Left colon (tissue), 2 donors: ENCODE data around the gene PLXDC2. TPM values are rescaled to one million over a fixed set of nuclear protein-coding genes. Genes with fewer than 3 reads are reported as not detected.

ENCODE experiments used
- ATAC-seq: fragments of 200-7000 bp; cut with Tn5 transposase; one replicate; pipeline ENCODE4 v1.9.1; 2020; ENCODE audit warnings: mild to moderate bottlenecking, moderate library complexity
- DNase-seq, 2 donors: peaks; one replicate each; pipeline ENCODE4 v3.0.0-alpha.2; 2020
- intact Hi-C, 2 donors: fragments of 100-400 bp; cut with DNase I in 1 of 2; cut with micrococcal nuclease in 1 of 2; formaldehyde crosslinking; loops; one replicate each; pipeline versions ENCODE4 v1.11.2 to v1.14.0; 2022; cut with DNase I, micrococcal nuclease
- total RNA-seq, 2 donors: library from RNA; stranded (reverse); fragmentation: NEBNext Ultra II Directional; extraction: Animal tissue kit (Norgen Biotek cat#: 25700); gene quantifications; one replicate each; pipeline ENCODE4 v1.2.1, GENCODE V29; 2021
- donor health status: DM: no; HTN: no; CAD: no.
- donor health status: DM: yes; HTN: yes; CAD: no.

Gene PLXDC2
- total RNA-seq, 2 donors from 2014 or later = 28.1 to 37.3 TPM

DNA sequence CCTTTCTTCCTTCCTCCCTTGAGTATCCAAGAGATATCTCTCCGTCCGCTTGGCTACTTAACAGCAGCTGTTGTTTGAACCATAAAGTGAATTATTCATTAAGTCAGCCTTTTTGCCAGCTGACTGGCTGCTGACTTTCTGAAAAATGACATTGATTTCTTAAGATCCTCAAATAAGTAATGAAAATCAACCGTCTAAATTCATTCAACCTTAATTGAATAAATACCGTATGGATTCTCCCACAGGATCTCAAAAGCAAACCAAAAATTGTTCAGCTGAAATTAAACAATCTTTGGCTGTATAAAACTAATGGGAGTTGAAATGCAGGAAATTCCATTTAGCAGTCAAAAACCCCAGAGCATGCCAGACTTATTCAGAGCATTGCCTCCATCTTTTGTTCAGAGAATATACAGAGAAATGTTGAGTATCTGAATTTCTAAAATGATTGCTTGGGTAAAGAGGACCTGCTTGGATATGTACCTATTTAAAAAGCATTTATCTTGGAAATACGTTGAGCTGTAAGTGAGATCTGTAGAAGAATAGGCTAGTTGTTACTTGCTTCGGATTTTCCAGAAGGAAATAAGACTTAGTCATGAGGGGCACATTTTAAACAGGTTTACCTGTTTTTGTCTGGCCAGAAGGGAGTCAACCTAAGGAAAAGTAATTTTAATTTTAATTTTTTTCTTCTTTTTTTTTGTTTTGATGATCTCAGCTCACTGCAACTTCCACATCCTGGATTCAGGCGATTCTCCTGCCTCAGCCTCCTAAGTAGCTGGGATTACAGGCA is 136.2 kb downstream of the PLXDC2 start:
- no peak for DNase-seq
- intact Hi-C loops = no loop called here
- no peak for ATAC-seq

DNA sequence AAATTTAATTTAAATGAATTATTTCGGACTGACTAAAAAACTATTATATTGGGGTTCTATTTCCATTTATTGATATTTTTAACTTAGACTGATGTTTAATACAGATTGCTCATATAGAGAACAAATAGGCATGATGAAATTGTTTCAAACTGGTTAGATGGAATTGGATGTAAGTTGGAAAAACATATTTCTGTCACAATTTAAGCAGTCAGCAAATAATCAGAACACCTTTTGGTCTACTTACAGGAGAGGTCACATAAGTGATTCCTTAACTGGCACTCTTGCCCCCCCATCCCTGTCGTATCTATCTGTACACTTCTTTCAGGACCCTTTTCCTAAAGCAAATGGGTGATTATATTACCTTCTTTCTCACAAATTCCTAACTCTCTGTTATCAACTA is 138.4 kb downstream of the PLXDC2 start:
- DNase-seq (no peak), ATAC-seq (no peak)
- intact Hi-C loops = no loop called here

DNA sequence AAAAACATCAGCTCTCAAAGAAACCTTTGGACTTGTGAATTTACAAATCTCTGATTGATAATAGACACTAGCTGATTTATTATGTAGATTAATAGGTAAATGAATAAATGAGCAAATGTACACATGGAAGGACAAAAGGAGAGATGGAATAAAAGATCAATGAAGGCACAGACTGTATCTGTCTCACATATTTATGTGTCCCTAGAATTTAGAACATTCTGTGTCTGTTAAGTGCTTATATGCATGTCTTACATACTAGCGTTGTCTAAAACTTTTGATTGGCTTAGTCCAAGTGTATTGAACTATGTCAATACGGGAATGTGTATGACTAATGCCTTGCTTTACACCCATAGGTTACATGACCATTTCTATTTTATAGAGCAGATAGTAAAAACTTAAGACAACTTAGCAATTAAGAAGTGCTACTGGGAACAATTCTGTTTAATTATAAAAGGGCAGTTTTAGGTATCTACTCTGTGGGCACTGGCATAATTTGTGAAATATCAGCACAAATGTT is 140.3 kb downstream of the PLXDC2 start:
- DNase-seq (no peak), ATAC-seq (peak; percentile 89)
- intact Hi-C loops = no loop called here

DNA sequence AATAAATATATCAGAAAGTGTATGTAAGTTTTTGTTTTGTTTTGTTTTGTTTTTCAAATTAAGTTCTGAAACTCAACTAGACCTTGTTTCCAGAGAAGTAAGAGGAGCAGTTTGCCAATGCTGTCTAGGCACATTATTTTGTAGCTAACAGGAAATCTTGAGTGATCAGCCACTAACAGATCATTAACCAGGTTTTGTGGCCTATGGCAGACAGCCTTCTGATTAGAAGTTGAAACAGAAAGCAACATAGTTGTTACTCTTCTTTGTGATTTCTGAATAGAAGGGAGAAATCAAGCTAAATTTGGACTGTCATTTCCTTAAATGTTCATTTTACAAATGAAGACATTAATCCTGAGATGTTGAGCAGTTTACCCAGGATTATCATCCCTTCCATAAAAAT is 142.6 kb downstream of the PLXDC2 start:
- DNase-seq (no peak), ATAC-seq (peak; percentile 89)
- intact Hi-C loops = no loop called here

DNA sequence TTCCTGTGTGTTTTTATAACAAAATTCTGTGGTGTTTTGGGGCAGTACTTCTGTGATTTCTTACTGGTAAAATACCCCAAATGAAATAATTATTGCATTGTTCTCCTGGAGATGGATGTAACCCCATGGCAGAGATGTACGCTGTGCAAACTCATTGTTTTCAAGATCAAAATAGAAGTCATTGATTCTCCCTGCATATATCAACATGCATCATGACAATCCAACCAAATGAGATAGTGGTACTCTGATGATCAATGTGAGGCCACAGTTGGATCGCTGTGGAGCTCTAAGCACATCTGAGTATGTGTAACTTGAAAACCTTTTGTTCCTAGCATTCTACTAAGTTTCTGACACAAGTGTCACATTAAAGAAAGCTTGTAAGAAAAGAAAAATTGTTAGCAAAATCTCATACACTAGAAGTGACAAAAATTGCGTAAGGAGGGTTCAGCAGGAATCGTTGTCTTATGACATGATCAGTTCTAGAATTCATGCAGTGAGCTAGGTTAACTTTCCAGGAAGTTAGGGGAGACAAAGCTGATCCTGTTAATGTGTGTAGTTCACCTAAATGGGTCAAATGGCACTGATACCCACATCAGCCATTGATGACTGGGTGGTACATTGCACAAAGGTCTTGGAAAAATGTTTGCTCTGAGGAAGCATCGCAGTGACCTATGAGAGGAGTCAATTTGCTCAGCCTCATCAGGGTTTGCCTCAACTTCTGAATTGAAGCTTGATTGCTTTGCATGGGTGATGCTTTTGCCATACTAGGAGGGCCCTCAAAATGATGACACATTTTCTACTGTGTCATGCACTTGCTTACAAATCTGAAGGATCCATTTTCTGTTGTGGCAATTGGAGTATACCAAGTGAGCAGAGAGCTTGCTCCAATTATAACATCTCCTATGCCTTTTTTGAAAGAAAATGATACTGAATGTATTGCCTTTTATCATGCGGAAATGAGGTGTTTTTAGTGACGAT is 145.1 kb downstream of the PLXDC2 start:
- intact Hi-C loops = no loop called here
- no peak for ATAC-seq
- DNase-seq = no peak

DNA sequence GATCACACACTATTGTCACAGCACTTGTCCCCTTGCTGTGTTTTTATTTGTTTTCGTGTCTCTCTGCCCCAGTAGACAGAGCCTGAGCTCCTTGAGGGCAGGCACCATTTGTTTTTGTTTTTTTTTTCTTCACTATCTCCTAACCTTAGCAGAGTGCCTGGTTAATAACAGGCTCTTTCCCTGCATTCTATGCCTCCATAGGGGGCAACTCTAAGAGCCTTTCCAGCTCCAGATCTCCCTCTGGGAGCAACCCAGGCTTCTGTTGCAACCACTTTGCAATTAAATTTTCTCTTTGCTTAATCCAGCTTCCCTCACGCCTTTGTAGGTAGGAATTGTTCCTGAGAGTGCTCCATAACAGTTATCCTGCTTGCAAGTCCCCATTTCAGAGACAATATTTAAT is 148.4 kb downstream of the PLXDC2 start:
- DNase-seq = no peak
- intact Hi-C loops = no loop called here
- ATAC-seq = no peak

DNA sequence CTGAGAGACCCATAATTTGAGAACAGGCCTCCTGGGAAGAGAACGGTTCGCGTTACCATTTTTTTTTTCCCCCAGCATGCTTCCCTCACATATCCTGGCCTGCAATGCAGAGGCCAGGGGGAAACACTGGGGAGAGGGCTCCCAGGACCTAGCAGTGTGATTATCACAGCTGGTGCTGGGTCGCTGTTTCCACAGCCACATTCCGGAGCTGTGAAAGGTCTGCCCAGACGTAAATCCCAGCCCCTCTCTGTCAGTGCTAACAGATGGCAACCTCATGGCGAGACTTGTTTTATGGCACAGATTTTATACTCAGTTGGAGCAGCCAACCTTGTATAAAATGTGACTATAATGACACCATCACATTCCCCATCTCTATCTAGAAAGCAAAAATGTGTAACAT is 150.5 kb downstream of the PLXDC2 start:
- ATAC-seq (no peak), DNase-seq (no peak)
- intact Hi-C loops = no loop called here

DNA sequence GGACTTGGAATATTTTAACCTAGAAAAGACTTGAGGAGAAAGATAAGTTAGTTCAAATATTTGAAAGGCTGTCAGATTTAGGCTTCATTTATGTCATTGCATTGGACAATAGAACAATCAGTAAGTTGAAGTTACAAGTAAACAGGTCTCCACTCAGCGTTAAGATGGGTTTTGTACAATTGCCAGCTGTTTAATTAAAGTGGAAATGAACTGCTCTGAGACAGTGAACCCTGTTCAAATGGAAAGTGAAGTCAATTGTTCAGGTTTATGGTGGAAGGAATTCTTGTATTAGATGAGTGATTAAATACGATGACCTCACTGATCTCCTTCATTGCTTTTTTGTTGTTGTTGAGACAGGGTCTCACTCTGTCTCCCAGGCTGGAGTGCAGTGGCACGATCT is 151.7 kb downstream of the PLXDC2 start:
- no peak for ATAC-seq
- intact Hi-C loops = no loop called here
- DNase-seq = no peak

DNA sequence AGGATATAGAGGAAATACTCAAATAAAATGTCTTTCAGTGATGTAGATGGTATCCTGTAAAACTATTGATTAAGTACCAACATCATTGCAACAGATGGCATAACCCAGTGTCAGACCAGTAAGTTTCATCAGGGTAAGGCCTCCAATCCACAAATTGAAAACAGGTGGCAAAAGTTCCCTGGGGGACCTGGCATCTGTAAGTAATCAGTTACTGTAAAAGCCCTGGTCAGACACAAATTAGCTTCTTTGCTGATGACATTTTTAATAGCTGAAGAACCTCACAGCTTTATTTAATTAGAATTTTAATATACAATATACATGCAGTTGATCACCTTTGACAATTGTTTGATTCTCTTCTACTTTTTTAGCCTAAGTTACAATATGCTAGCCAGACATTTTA is 152.5 kb downstream of the PLXDC2 start:
- DNase-seq = no peak
- intact Hi-C loops = no loop called here
- ATAC-seq = no peak

DNA sequence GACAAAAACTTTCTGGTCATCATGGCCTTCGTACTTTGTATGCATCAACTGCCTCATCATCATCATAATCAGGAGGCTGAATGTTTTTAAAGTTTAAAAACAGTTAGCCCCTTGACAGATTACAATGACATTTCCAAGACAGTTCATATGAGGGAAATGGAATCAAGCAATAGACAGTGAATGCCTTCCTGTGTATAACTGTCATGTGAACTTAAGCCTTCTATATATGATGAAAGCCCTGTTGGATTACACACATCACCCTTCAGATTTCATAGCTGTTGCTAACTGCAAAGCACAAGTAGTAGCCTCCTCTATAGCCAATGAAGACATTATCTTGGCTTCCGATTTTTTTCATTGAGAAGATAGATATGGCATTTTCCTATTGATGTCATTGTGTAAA is 154.0 kb downstream of the PLXDC2 start:
- DNase-seq = no peak
- intact Hi-C loops = no loop called here
- no peak for ATAC-seq

DNA sequence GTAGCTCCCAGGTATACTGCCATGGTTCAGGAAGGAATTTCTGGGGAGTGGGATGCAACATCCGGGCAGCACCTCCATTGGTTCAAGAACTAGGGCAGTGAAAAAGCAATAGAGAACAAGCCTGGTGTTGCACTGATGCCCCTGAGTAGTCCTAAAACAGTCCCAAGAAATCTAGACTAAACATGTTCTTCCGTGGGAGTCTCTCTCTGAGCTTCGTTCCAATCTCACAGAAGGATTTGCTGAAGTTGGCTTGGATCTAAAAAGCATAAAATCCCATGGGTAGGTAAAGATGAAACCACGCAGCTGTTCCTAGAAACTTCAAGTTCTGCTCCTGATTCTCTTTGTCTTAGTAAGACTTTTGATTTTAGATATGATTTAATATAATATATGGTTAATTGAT is 154.5 kb downstream of the PLXDC2 start:
- DNase-seq = no peak
- intact Hi-C loops = no loop called here
- no peak for ATAC-seq

DNA sequence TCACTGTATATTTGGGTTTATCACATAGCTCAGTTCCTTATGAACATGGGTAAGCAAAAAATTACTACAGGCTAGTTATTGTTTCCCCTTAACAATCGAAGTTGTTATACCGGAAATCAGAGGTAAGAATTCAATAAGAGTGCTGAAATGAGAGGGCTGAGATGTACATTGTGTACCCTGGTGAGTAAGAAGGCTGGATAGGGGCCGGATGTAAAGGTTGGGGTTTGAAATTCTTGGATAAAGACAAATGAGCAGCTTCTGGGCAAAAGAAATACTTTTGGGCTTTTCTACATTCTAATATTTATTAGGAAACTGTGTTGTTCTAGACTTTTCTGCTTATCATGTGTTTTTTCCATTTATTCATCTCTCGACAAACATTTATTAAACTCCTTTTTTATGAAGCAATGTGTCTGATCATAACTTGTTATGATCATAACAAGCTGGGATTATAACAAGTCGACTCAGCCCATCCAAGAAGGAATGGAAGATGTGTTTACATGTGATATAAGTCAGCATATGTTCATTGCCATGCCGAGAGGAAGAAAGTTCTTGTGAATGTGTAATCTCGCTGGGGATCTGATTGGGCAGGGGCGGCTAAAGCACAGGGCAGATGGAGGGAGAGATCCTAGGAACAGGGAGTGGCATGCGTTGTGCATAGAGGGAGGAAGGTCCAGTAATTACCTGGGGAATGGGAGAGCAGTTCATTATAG is 155.3 kb downstream of the PLXDC2 start:
- no peak for ATAC-seq
- intact Hi-C loops = no loop called here

DNA sequence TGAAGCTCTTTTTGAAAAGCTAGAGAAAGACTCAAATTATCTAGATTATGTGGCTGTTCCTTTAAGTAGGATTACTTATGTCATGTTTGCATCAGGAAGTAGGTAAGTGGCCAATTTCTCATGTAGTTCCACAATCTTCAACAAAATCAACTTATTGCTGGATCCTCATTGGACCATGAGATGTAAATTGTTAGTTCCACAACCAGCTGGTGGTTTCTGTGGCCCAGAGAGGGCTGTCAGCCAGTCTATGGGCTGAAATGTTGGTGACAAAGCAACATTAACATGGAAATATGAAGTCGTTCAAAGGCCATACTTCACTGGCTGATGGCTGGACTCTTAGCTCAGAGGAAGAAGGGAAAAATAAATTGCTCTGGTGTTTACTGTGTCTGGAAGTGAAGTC is 157.9 kb downstream of the PLXDC2 start:
- DNase-seq = no peak
- intact Hi-C loops = no loop called here
- ATAC-seq = no peak

More for the DNA sequence above, 155.3 kb downstream of the PLXDC2 start:
- no peak for DNase-seq

DNA sequence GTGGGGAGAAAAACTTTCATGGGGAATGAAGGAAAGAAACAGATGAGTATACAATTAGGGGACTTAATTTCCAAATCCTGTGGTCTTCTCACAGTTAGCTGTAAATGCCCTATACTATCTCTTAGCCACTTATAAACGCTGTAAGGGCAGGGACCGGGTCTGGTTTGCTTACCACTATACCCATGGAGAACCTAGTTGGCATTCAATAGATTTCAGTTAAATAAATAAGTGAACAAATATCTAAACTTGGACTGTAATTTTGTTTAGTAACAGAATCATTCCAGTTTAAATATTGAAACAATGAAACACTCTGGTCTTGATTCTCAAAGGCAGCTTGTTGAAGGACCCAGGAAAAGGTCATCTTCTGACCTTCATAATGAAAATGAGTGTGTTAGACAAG is 158.3 kb downstream of the PLXDC2 start:
- no peak for DNase-seq
- no peak for ATAC-seq
- intact Hi-C loops = no loop called here

DNA sequence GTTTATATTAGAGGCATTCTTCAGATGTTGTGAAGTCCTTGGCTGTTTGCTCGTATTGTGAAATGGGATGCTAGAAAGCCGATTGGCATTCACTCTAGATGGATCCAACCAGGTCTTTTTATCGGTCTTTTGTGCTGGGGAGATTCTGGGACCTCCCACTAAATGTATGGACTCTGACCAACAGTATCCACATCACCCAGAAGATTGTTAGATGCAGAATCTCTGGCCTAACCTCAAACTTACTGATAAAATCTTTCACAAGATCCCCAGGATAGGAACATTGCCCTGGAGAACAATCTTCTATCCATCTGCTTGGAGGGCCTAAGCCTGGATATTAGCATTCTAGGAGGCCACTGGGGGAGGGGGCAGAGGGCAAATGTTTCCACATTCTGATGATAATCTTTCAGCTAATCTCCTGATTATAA is 160.9 kb downstream of the PLXDC2 start:
- ATAC-seq = no peak
- intact Hi-C loops = no loop called here
- DNase-seq = no peak

DNA sequence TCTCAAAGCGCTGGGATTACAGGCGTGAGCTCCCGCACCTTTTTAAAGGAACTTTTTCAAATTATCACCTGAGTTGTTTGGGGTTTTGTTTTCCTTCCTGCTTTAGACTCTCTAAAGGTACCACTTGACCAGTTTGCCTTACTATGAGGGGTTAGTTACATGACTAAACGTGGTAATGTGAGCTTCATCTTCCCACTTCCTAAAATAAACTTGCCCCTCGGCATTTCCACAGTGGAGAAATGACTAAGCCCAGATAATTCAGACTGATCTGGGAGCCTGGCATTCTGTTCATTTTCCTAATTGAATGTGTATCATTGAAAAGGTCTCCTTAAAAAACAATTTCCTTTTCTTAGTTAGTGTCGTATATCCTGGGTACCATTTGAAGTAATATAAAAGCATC is 163.4 kb downstream of the PLXDC2 start:
- ATAC-seq = no peak

DNA sequence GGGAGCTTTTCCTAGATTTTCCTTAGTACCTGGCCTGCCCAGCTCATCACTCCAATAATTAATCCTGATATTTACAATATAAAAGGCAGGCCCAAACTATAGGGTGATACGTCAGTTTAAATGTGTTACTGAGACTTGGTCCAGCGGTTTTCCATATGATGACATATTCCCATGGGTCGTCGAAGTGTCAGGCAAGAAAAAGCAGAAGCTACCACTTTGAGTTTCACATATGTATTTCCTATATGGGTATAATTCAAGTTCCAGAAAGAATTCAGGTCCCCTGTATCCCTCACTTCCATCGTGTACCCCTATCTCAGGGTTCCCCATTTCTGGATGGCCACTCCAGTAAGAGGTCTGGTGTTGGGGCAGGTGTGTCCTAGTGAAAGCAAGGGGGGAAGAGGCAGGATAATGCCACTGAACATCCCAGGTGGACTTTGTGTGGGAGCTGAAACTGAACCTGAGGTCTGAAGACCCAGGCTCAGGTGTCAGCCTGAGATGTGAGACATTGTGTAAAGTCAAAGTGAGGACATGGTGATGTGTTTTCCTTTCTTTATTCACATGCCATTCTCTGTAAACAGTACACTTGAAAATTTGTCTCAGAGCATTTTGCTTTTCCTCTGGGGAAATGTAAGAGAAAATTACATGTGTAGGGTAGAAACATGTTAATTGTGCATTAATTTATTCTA is 167.8 kb downstream of the PLXDC2 start:
- ATAC-seq (no peak), DNase-seq (no peak)
- intact Hi-C loops = no loop called here

More for the DNA sequence above, 163.4 kb downstream of the PLXDC2 start:
- DNase-seq = no peak
- intact Hi-C loops = no loop called here

DNA sequence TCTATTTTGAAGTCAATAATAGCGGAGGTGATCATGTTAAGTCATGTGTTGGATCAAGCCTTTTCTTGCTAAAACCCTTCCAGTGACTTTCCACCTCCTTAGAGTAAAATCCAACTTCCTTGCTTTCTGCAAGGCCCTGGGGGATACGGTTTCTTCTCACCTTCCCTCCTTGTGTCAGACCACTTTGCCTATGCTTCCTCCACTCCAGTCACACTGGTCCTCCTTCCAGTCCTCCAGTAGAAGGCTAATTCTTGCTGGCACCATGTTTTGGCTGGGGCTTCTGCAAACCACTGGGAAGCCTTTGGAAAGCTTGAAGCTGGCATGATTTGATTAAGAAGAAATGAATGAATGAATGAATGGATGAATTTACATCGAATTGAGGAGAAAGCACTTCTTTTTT is 169.5 kb downstream of the PLXDC2 start:
- ATAC-seq (no peak), DNase-seq (no peak)
- intact Hi-C loops = no loop called here

DNA sequence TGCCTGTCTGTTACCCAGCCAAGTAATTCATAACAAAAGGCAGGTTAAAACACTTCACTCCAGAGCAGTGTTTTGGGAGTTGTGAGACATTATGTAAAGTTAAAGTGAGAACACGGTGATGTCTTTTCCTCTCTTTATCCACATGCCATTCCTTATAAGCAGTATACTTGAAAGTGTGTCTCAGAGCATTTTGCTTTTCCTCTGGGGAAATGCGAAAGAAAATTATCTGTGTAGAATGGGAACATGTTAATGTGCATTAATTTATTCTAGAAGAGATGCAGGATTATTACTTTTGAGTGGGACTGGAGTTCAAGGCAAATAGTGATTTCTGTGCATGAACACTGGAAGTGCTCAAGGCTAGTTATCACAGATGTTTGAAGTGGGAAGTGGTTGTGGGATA is 170.4 kb downstream of the PLXDC2 start:
- DNase-seq (no peak), ATAC-seq (no peak)
- intact Hi-C loops = no loop called here
